WTC11 (cell line): ENCODE measurements around the gene ZSWIM6.

Experiments used
- E2F5 ChIP-seq: sonication (generic); formaldehyde crosslinking; IDR thresholded peaks from 2 replicates; pipeline ENCODE4 v1.8.1; 2022; ENCODE audit warnings: mild to moderate bottlenecking, moderate library complexity, missing genetic modification reagents
- ESRRA ChIP-seq: sonication (generic); formaldehyde crosslinking; IDR thresholded peaks from 2 replicates; pipeline ENCODE4 v1.8.1; 2022; ENCODE audit warnings: mild to moderate bottlenecking, missing genetic modification reagents, borderline replicate concordance
- HMGXB4 ChIP-seq: sonication (generic); formaldehyde crosslinking; IDR thresholded peaks from 2 replicates; pipeline ENCODE4 v1.8.1; 2023; ENCODE audit warnings: mild to moderate bottlenecking, moderate library complexity, missing genetic modification reagents
- JUN ChIP-seq: sonication (generic); formaldehyde crosslinking; IDR thresholded peaks from 2 replicates; pipeline ENCODE4 v1.8.0; 2023; ENCODE audit warnings: mild to moderate bottlenecking, missing genetic modification reagents
- MAX ChIP-seq: sonication (generic); formaldehyde crosslinking; IDR thresholded peaks from 2 replicates; pipeline ENCODE4 v1.8.0; 2022; ENCODE audit warnings: mild to moderate bottlenecking, missing genetic modification reagents
- ZNF232 ChIP-seq: sonication (generic); formaldehyde crosslinking; IDR thresholded peaks from 2 replicates; pipeline ENCODE4 v1.8.0; 2022; ENCODE audit warnings: mild to moderate bottlenecking, missing genetic modification reagents
- TF ChIP-seq, protein P1 (sequence below): sonication (generic); formaldehyde crosslinking; IDR thresholded peaks from 2 replicates; pipeline ENCODE4 v1.8.0; 2022; ENCODE audit warnings: mild to moderate bottlenecking, missing genetic modification reagents
- TF ChIP-seq, protein P2 (sequence below): fragments of 200-600 bp; IDR thresholded peaks from 2 replicates; pipeline ENCODE4 v1.8.0; 2022; ENCODE audit warnings: antibody characterized with exemption

DNA sequence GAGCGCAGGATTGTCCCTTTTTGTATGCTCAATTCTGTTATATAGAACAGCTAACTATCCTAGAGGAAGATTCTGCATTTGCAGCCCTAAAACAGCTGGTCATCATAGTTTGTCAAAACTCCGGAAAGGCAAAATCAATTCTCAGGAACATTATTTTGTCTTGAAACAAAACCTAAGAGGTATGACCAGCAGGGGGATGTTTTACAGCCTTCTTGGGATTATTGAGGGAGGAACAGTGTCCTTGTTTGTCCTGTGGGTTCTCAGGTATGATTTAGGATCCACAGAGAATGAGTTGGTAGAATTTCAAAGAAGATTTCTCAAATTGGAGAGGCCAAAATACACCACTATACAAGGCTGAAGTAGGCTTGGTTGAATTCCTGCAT, 136.4 kb downstream of the ZSWIM6 start:
- TF ChIP-seq, protein P1, sequence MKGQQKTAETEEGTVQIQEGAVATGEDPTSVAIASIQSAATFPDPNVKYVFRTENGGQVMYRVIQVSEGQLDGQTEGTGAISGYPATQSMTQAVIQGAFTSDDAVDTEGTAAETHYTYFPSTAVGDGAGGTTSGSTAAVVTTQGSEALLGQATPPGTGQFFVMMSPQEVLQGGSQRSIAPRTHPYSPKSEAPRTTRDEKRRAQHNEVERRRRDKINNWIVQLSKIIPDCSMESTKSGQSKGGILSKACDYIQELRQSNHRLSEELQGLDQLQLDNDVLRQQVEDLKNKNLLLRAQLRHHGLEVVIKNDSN (CRISPR knock-in tag): no peak
- TF ChIP-seq ZNF232: no peak
- TF ChIP-seq MAX (CRISPR knock-in tag): no peak
- TF ChIP-seq, protein P2, sequence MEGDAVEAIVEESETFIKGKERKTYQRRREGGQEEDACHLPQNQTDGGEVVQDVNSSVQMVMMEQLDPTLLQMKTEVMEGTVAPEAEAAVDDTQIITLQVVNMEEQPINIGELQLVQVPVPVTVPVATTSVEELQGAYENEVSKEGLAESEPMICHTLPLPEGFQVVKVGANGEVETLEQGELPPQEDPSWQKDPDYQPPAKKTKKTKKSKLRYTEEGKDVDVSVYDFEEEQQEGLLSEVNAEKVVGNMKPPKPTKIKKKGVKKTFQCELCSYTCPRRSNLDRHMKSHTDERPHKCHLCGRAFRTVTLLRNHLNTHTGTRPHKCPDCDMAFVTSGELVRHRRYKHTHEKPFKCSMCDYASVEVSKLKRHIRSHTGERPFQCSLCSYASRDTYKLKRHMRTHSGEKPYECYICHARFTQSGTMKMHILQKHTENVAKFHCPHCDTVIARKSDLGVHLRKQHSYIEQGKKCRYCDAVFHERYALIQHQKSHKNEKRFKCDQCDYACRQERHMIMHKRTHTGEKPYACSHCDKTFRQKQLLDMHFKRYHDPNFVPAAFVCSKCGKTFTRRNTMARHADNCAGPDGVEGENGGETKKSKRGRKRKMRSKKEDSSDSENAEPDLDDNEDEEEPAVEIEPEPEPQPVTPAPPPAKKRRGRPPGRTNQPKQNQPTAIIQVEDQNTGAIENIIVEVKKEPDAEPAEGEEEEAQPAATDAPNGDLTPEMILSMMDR: no peak
- TF ChIP-seq JUN (CRISPR knock-in tag): no peak
- no peak for TF ChIP-seq E2F5
- no peak for TF ChIP-seq HMGXB4 (CRISPR knock-in tag)
- TF ChIP-seq ESRRA (CRISPR knock-in tag): no peak
